HL-60/S4 treated with retinoic acid at 250 ng/mL for 4 days and 3 days (cell line): ENCODE data around the gene BCDIN3D.
"Not testable (repeated sequence)": the region's sequence is repeated elsewhere in the genome, so short reads cannot be mapped to it uniquely, and the experiment has no call there.

Source experiments
- in situ Hi-C: fragments of 300-500 bp; cut with MboI; formaldehyde crosslinking; loops from 2 replicates; pipeline ENCODE4 v1.7.0; 2022; ENCODE audit warnings: low sequenced_read_pairs

Gene BCDIN3D

GRCh38 chr12:49842519-49843352 is at the start of gene BCDIN3D:
BCDIN3D (minus strand) TSS chr12:49843106; CDS start chr12:49843087, 19 bp downstream.
- in situ Hi-C loops: no loop called here

DNA sequence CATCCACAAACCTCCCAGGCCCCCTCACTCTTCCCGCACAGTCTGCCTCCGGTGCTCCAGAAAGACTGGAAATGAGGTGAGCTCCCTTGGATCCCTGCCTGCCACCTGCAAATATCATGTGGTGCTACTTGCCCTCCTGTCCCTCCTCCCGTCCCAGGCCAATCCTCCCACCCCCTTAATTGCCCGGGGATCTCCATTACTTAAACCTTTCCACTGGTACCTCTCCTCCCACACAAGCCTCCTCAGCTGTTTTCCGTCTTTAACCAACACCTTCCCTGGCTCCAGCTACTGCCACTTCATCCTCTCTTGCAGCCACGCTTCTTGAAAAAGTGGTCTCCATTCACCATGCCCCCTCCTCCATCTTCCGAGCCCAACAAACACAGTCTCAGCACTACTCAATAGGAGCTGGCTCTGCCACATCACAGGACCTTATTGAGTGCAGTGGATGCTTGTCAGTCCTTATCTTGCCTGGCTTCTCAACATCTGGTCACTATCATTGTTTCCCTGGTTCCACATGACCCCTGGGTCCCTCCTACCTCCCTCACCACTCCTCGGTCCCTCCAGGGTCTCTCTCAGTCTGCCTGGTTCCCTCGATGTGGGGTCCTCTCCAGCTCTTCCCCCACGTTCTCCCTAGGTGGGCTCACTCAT is 49.3 kb upstream of the BCDIN3D start:
- in situ Hi-C loops: no loop called here

DNA sequence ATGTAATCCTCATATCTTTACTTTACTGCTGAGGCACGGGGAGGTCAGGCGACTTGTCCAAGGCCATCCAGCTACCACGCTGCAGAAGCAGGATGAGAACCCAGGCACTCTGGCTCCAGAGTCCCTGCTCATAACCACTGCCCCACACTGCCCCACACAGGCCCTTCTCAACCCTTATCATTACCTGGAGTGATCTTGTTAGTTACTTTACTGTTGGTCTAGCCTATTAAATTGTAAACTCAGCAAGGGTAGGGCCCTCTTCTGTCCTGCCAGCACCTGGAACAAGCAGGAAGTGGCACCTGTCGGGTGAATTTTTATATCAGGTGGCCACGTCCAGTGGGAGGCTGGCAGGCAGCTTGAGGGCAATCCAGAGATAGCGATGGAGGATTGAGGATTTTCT is 48.6 kb upstream of the BCDIN3D start:
- in situ Hi-C loops: no loop called here

- in situ Hi-C loops: no loop called here
Observed at GRCh38 chr12:49891012-49891411, 48.1 kb upstream of the BCDIN3D start.

DNA sequence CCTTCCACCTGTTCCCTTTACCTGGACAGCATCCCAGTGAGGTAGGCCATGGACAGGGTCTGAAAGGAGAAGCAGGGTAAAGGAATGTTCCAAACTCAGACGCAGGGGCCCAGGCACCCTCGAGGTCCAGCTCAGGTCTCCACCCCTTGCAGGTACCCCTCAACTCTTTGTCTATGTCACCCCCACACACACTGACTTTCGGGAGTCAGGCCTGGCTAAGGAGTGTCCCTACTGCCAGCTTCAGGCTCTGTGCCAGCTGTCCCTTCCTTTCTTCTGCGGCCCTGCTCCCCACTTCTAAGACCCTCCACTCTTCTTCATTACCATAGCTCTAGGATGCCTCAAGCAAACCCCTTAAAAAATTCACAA is 47.2 kb upstream of the BCDIN3D start:
- in situ Hi-C loops: no loop called here

GRCh38 chr12:49889361-49890095 is 46.6 kb upstream of the BCDIN3D start:
- in situ Hi-C loops: no loop called here

- in situ Hi-C loops: no loop called here
Observed at GRCh38 chr12:49888461-49889151, 45.7 kb upstream of the BCDIN3D start.

- in situ Hi-C loops: no loop called here
Observed at GRCh38 chr12:49887536-49888401, 44.9 kb upstream of the BCDIN3D start.

- in situ Hi-C loops: no loop called here
Observed at GRCh38 chr12:49887091-49887490, 44.2 kb upstream of the BCDIN3D start.

GRCh38 chr12:49885663-49886461 is 43.0 kb upstream of the BCDIN3D start:
- in situ Hi-C loops: no loop called here

GRCh38 chr12:49885118-49885517 is 42.2 kb upstream of the BCDIN3D start:
- in situ Hi-C loops: no loop called here

- in situ Hi-C loops: no loop called here
Observed at GRCh38 chr12:49882851-49883464, 40.1 kb upstream of the BCDIN3D start.

GRCh38 chr12:49882248-49882850 is 39.4 kb upstream of the BCDIN3D start:
- in situ Hi-C loops: no loop called here

DNA sequence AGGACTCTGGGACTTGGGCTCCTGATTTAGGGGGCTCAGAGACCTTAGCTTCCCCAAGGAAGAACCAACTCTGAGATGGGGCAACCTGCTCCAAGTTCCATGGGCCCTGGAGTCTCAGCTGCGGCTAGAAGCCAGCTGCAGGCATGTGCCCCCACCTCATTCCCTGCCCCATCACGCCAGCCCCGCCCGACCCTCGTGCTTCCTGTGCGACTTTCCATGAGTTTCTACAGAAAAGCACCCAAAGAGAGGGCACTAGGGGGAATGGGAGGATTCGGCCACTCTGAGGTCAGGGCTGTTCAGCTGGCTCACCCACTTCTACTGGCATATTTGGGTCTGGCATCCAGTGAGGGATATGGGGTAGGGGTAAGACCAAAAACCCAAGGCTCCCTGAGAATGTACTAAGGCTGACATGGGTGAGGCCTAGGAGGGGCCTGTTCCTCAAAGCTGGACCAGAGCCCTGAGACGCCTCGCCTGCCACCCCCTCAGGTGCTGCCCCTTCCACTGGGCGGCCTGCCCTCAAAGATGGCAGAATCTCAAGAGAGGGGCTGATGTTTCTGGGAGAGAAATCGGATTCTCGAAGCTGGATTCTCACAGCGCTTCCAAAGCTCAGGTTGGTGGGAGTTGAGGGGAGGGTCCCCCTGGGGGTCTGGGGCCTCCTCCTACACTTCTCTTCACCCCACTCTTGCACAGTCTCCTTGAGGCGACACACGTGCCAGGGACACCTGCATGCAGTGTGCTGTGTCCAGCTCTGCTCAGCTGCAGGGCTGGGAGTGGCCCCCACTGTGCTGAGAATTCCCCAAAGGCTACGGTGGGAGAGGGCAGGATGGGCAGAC is 38.7 kb upstream of the BCDIN3D start:
- in situ Hi-C loops: no loop called here

- in situ Hi-C loops: no loop called here
Observed at GRCh38 chr12:49880756-49881414, 38.0 kb upstream of the BCDIN3D start.

- in situ Hi-C loops: not testable (repeated sequence)
Observed at GRCh38 chr12:49879065-49879464, 36.2 kb upstream of the BCDIN3D start.

GRCh38 chr12:49878021-49878420 is 35.1 kb upstream of the BCDIN3D start:
- in situ Hi-C loops: no loop called here
